HEK293 (cell line): ENCODE results near the gene CPA5.

Experiments used
- BCL11A ChIP-seq: fragments of 450-650 bp; formaldehyde crosslinking; IDR thresholded peaks from 2 replicates; pipeline ENCODE4 v1.5.1; 2016; ENCODE audit warnings: low read depth, missing biosample characterization, missing genetic modification characterization
- YY1 ChIP-seq: fragments of 450-650 bp; formaldehyde crosslinking; IDR thresholded peaks from 2 replicates; pipeline ENCODE4 v1.5.1; 2018; ENCODE audit warnings: missing biosample characterization, missing genetic modification characterization
- ZBTB1 ChIP-seq: fragments of 450-650 bp; formaldehyde crosslinking; IDR thresholded peaks from 2 replicates; pipeline ENCODE4 v1.5.1; 2016; ENCODE audit warnings: missing biosample characterization, missing genetic modification characterization
- ZBTB44 ChIP-seq: fragments of 450-650 bp; IDR thresholded peaks from 2 replicates; pipeline ENCODE4 v1.5.1; 2018; ENCODE audit warnings: missing biosample characterization, mild to moderate bottlenecking, missing genetic modification characterization
- ZBTB8A ChIP-seq: fragments of 450-650 bp; formaldehyde crosslinking; IDR thresholded peaks from 2 replicates; pipeline ENCODE4 v1.5.1; 2016; ENCODE audit warnings: missing biosample characterization, missing genetic modification characterization
- ZNF10 ChIP-seq: fragments of 450-650 bp; formaldehyde crosslinking; IDR thresholded peaks from 2 replicates; pipeline ENCODE4 v1.5.1; 2017; ENCODE audit warnings: missing biosample characterization, missing genetic modification characterization
- ZNF701 ChIP-seq: fragments of 450-650 bp; formaldehyde crosslinking; IDR thresholded peaks from 2 replicates; pipeline ENCODE4 v1.5.1; 2016; ENCODE audit warnings: missing biosample characterization, missing genetic modification characterization
- ZNF704 ChIP-seq: fragments of 450-650 bp; formaldehyde crosslinking; IDR thresholded peaks from 2 replicates; pipeline ENCODE4 v1.5.1; 2016; ENCODE audit warnings: missing biosample characterization, missing genetic modification characterization
- TF ChIP-seq, protein P1 (sequence below): fragments of 450-650 bp; formaldehyde crosslinking; IDR thresholded peaks from 2 replicates; pipeline ENCODE4 v1.5.1; 2016; ENCODE audit warnings: missing biosample characterization, missing genetic modification characterization

GRCh38 chr7:130358471-130358870 is 13.9 kb downstream of the CPA5 start:
- TF ChIP-seq, protein P1, sequence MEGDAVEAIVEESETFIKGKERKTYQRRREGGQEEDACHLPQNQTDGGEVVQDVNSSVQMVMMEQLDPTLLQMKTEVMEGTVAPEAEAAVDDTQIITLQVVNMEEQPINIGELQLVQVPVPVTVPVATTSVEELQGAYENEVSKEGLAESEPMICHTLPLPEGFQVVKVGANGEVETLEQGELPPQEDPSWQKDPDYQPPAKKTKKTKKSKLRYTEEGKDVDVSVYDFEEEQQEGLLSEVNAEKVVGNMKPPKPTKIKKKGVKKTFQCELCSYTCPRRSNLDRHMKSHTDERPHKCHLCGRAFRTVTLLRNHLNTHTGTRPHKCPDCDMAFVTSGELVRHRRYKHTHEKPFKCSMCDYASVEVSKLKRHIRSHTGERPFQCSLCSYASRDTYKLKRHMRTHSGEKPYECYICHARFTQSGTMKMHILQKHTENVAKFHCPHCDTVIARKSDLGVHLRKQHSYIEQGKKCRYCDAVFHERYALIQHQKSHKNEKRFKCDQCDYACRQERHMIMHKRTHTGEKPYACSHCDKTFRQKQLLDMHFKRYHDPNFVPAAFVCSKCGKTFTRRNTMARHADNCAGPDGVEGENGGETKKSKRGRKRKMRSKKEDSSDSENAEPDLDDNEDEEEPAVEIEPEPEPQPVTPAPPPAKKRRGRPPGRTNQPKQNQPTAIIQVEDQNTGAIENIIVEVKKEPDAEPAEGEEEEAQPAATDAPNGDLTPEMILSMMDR (tag by site-specific recombination) = no peak
- TF ChIP-seq ZBTB1 (tag by site-specific recombination) (no peak), ZNF704 (no peak), ZBTB8A (tag by site-specific recombination) (no peak), ZNF10 (tag by site-specific recombination) (no peak), BCL11A (tag by site-specific recombination) (no peak), ZBTB44 (no peak), ZNF701 (tag by site-specific recombination) (no peak), YY1 (no peak)
